H1 (cell line): ENCODE results near the gene SYDE1.

Experiments used
- BACH1 ChIP-seq: IDR thresholded peaks from 2 replicates; pipeline ENCODE4 v1.6.1; 2012; ENCODE audit warnings: low read length, improper control_type of control experiment
- CBX8 ChIP-seq: fragments of 300-800, 300-1000 bp; sonication (generic); IDR thresholded peaks from 2 replicates; pipeline ENCODE4 v1.7.1; 2016; ENCODE audit warnings: low read depth, low read length, borderline replicate concordance
- CTCF ChIP-seq, 3 experiments: IDR thresholded peaks; 1 replicate in 2 of 3; 2 replicates in 1 of 3; pipeline versions ENCODE4 v1.5.1 to v1.6.1; 2011; ENCODE audit warnings: low read length in 3 of 3, mild to moderate bottlenecking in 3 of 3, inconsistent platforms in 2 of 3, low read depth in 1 of 3, moderate library complexity in 1 of 3; ENCODE audit not compliant: insufficient read depth in 1 of 3; ENCODE audit errors: control extremely low read depth in 1 of 3
- EGR1 ChIP-seq: IDR thresholded peaks from 2 replicates; pipeline ENCODE4 v1.6.1; 2011; ENCODE audit warnings: low read depth, low read length, borderline replicate concordance
- JUN ChIP-seq: IDR thresholded peaks from 2 replicates; pipeline ENCODE4 v1.6.1; 2011; ENCODE audit warnings: low read depth, mild to moderate bottlenecking, improper control_type of control experiment, low read length
- JUND ChIP-seq: IDR thresholded peaks from 2 replicates; pipeline ENCODE4 v1.6.1; 2011; ENCODE audit warnings: mild to moderate bottlenecking, improper control_type of control experiment, low read length
- KDM1A ChIP-seq: fragments of 200-600, 300-600 bp; sonication (generic); IDR thresholded peaks from 2 replicates; pipeline ENCODE4 v1.7.1; 2016; ENCODE audit warnings: mild to moderate bottlenecking, low read length, borderline replicate concordance
- KDM5A ChIP-seq: fragments of 200-600 bp; IDR thresholded peaks from 2 replicates; pipeline ENCODE4 v1.7.1; 2012; ENCODE audit warnings: mild to moderate bottlenecking, low read length, inconsistent platforms, mixed read lengths
- MAX ChIP-seq: IDR thresholded peaks from 2 replicates; pipeline ENCODE4 v1.6.1; 2012; ENCODE audit warnings: inconsistent platforms
- POLR2A ChIP-seq, 2 experiments: IDR thresholded peaks; 1 replicate in 1 of 2; 2 replicates in 1 of 2; pipeline ENCODE4 v1.6.1; 2011; ENCODE audit warnings: low read depth in 2 of 2, low read length in 2 of 2, mild to moderate bottlenecking in 2 of 2; ENCODE audit errors: control extremely low read depth in 1 of 2
- RAD21 ChIP-seq, 2 experiments: IDR thresholded peaks in 1 of 2; conservative IDR thresholded peaks in 1 of 2; 2 replicates each; pipeline ENCODE4 v1.6.1; 2011; ENCODE audit warnings: low read depth in 2 of 2, low read length in 2 of 2, improper control_type of control experiment in 1 of 2, inconsistent platforms in 1 of 2, mild to moderate bottlenecking in 1 of 2, moderate library complexity in 1 of 2
- RBBP5 ChIP-seq: IDR thresholded peaks from 2 replicates; pipeline ENCODE4 v1.7.1; 2012; ENCODE audit warnings: low read depth, mild to moderate bottlenecking, inconsistent platforms, low read length, moderate library complexity, borderline replicate concordance
- RNF2 ChIP-seq: fragments of 200-900, 300-1000 bp; sonication (generic); IDR thresholded peaks from 2 replicates; pipeline ENCODE4 v1.7.1; 2016; ENCODE audit warnings: borderline replicate concordance, low read depth, mild to moderate bottlenecking, antibody characterized with exemption, low read length; ENCODE audit not compliant: poor library complexity, severe bottlenecking; ENCODE audit errors: missing control alignments
- TEAD4 ChIP-seq: IDR thresholded peaks from 2 replicates; pipeline ENCODE4 v1.6.1; 2012; ENCODE audit warnings: low read depth, low read length, inconsistent platforms, mixed read lengths

- TF ChIP-seq RNF2, result no peak
- no peak for TF ChIP-seq MAX
- TF ChIP-seq CBX8, result no peak
- no peak for TF ChIP-seq CTCF (IDR thresholded peaks at IDR 0.05; ENCODE audit: control extremely low read depth in 1 of 3, insufficient read depth in 1 of 3, low read depth in 1 of 3, low read length in 3 of 3)
- TF ChIP-seq TEAD4, result no peak
- TF ChIP-seq JUN, result no peak
- no peak for TF ChIP-seq EGR1
- TF ChIP-seq KDM1A, result no peak
- no peak for TF ChIP-seq RBBP5
- no peak for TF ChIP-seq KDM5A
- TF ChIP-seq RAD21 (IDR thresholded peaks at IDR 0.05 in 1 of 2, conservative IDR thresholded peaks at IDR 0.05 in 1 of 2; ENCODE audit: low read depth in 2 of 2, low read length in 2 of 2), result no peak
- no peak for TF ChIP-seq BACH1
- no peak for TF ChIP-seq POLR2A (IDR thresholded peaks at IDR 0.05; ENCODE audit: control extremely low read depth in 1 of 2, low read depth in 2 of 2, low read length in 2 of 2)
- no peak for TF ChIP-seq JUND
Observed at GRCh38 chr19:15098460-15098859, 8.7 kb upstream of the SYDE1 start.
